Upper lobe of left lung (tissue), 6 donors: ENCODE results near the gene ABT1. TPM values are rescaled to one million over a fixed set of nuclear protein-coding genes. Genes with fewer than 3 reads are reported as not detected.

Experiments
- ATAC-seq, 2 donors: fragments of 200-7000 bp; cut with Tn5 transposase; one replicate each; pipeline ENCODE4 v1.9.1; 2022; ENCODE audit warnings: mild to moderate bottlenecking in 2 of 2, moderate library complexity in 2 of 2; ENCODE audit not compliant: low FRiP score in 2 of 2
- DNase-seq, 2 donors: peaks; one replicate each; pipeline ENCODE4 v3.0.0-alpha.2; 2019 to 2020
- H3K27ac ChIP-seq, 4 donors: fragments of 200-600 bp; sonication (generic); one replicate each; pipeline ENCODE4 v1.5.1; 2016 to 2019
- H3K27me3 ChIP-seq, 4 donors: fragments of 200-600 bp; sonication (generic); one replicate each; pipeline ENCODE4 v1.5.1; 2017 to 2019
- H3K36me3 ChIP-seq, 4 donors: fragments of 200-600 bp; sonication (generic); one replicate each; pipeline ENCODE4 v1.5.1; 2016 to 2019
- H3K4me1 ChIP-seq, 4 donors: fragments of 200-600 bp; sonication (generic); one replicate each; pipeline ENCODE4 v1.5.1; 2018 to 2019
- H3K4me3 ChIP-seq, 4 donors: fragments of 200-600 bp; sonication (generic); one replicate each; pipeline ENCODE4 v1.5.1; 2017 to 2019; ENCODE audit warnings: mild to moderate bottlenecking in 2 of 4, moderate library complexity in 1 of 4
- H3K9me3 ChIP-seq, 4 donors: fragments of 200-600 bp; sonication (generic); one replicate each; pipeline ENCODE4 v1.5.1; 2018 to 2019
- CTCF ChIP-seq, 6 experiments: fragments of 450-650 bp in 4 of 6; fragments of 200-600 bp in 2 of 6; sonication (generic) in 2 of 6; IDR thresholded peaks; one replicate each; pipeline ENCODE4 v1.5.1; 2016 to 2019; ENCODE audit warnings: antibody characterized with exemption in 6 of 6
- EP300 ChIP-seq, 4 donors: sonication (generic); formaldehyde crosslinking; IDR thresholded peaks; one replicate each; pipeline ENCODE4 v1.5.1; 2017; ENCODE audit warnings: antibody characterized with exemption in 4 of 4, control low read depth in 2 of 4
- POLR2A ChIP-seq, 4 donors: fragments of 450-650 bp; IDR thresholded peaks; one replicate each; pipeline ENCODE4 v1.5.1; 2016 to 2017; ENCODE audit warnings: antibody characterized with exemption in 4 of 4, mild to moderate bottlenecking in 2 of 4
- POLR2AphosphoS5 ChIP-seq, 2 donors: sonication (generic); formaldehyde crosslinking; IDR thresholded peaks; one replicate each; pipeline ENCODE4 v1.5.1; 2017; ENCODE audit warnings: antibody characterized with exemption in 2 of 2
- WGBS, 2 donors: methylation state at CpG; one replicate each; pipeline ENCODE4 v1.1.5; 2017 to 2018; 5-methylcytosine and 5-hydroxymethylcytosine counted together
- total RNA-seq, 6 donors: library from RNA; depleted of rRNA in 4 of 6; stranded (reverse); fragments of >200 nt in 4 of 6; gene quantifications; one replicate each; pipeline versions ENCODE4 v1.1.0 to v1.2.1, GENCODE V29; 2016 to 2021
- donor health status: DM: no; HTN: no; CAD: no; lungs with moderate emphysema.
- donor health status: DM: no; HTN: yes; CAD: no; lungs with severe emphysema.

Gene ABT1
- total RNA-seq, 6 donors from 2014 or later: 6.3 to 22.5 (median 15.4) TPM

- peaks cover 10 to 34% (median 17%) of the 10 kb centered on the region in 4 donors for H3K4me1 ChIP-seq
- WGBS, 2 donors: 34 to 41% methylated on average over 20 of the region's 20 CpGs
- ATAC-seq (no peak), DNase-seq (no peak)
- no peaks in the 10 kb centered on the region for H3K9me3 ChIP-seq
- peaks cover 0 to 7% (median 6%) of the 10 kb centered on the region in 4 donors for H3K36me3 ChIP-seq
- no peak overlapping the region for H3K27ac ChIP-seq
- no peak overlapping the region for H3K4me3 ChIP-seq
- peaks cover 0 to 14% (median 0%) of the 10 kb centered on the region in 4 donors for H3K27me3 ChIP-seq
- TF ChIP-seq POLR2A (IDR thresholded peaks at IDR 0.05): no peak
- no peak for TF ChIP-seq EP300 (IDR thresholded peaks at IDR 0.05)
- TF ChIP-seq CTCF (IDR thresholded peaks at IDR 0.05): no peak
- TF ChIP-seq POLR2AphosphoS5 (IDR thresholded peaks at IDR 0.05): no peak
Measured at GRCh38 chr6:26593278-26594130, 3.2 kb upstream of the ABT1 start.

- DNase-seq (no peak), ATAC-seq (no peak)
- TF ChIP-seq EP300 (IDR thresholded peaks at IDR 0.05) (no peak), CTCF (IDR thresholded peaks at IDR 0.05) (no peak), POLR2A (IDR thresholded peaks at IDR 0.05) (no peak), POLR2AphosphoS5 (IDR thresholded peaks at IDR 0.05) (no peak)
- Histone ChIP-seq H3K27me3 (peaks cover 0 to 14% (median 0%) of the 10 kb centered on the region in 4 donors), H3K36me3 (peaks cover 0 to 13% (median 10%) of the 10 kb centered on the region in 4 donors), H3K27ac (no peak overlapping the region), H3K9me3 (no peaks in the 10 kb centered on the region), H3K4me1 (peaks cover 10 to 36% (median 17%) of the 10 kb centered on the region in 4 donors), H3K4me3 (no peak overlapping the region)
- 27 to 30% methylated on average over 6 of the region's 6 CpGs for WGBS, 2 donors
Measured at GRCh38 chr6:26594131-26594498, 2.6 kb upstream of the ABT1 start.

GRCh38 chr6:26594730-26595632, 1.8 kb upstream of the ABT1 start:
- H3K27me3 ChIP-seq: peaks cover 0 to 14% (median 0%) of the 10 kb centered on the region in 4 donors
- H3K9me3 ChIP-seq: no peaks in the 10 kb centered on the region
- peak overlapping the region in 3 of 4 donors; percentile 69 to 93 (median 89) for H3K27ac ChIP-seq
- H3K36me3 ChIP-seq: peaks cover 4 to 22% (median 17%) of the 10 kb centered on the region in 4 donors
- peaks cover 10 to 36% (median 17%) of the 10 kb centered on the region in 4 donors for H3K4me1 ChIP-seq
- DNase-seq: no peak
- WGBS, 2 donors: 25 to 27% methylated on average over 23 of the region's 23 CpGs
- no peak for TF ChIP-seq POLR2A (IDR thresholded peaks at IDR 0.05)
- no peak for TF ChIP-seq CTCF (IDR thresholded peaks at IDR 0.05)
- no peak for TF ChIP-seq POLR2AphosphoS5 (IDR thresholded peaks at IDR 0.05)
- TF ChIP-seq EP300 (IDR thresholded peaks at IDR 0.05): no peak
- ATAC-seq: no peak
- H3K4me3 ChIP-seq: peak overlapping the region in 3 of 4 donors; percentile 81 to 94 (median 86)

GRCh38 chr6:26595669-26596269, 984 bp upstream of the ABT1 start:
- DNase-seq (peak; percentile 96 to 99), ATAC-seq (peak; percentile 94 to 95)
- Histone ChIP-seq H3K9me3 (no peaks in the 10 kb centered on the region), H3K4me3 (peak overlapping the region; percentile 2 to 94 (median 84)), H3K27ac (peak overlapping the region; percentile 69 to 93 (median 87)), H3K4me1 (peaks cover 10 to 36% (median 17%) of the 10 kb centered on the region in 4 donors), H3K36me3 (peaks cover 4 to 27% (median 20%) of the 10 kb centered on the region in 4 donors), H3K27me3 (peaks cover 0 to 14% (median 0%) of the 10 kb centered on the region in 4 donors)
- WGBS, 2 donors: 1 to 3% methylated on average over 17 to 39 of the region's 39 CpGs
- TF ChIP-seq CTCF (IDR thresholded peaks at IDR 0.05) (peak; percentile 86 to 95 (median 92)), POLR2AphosphoS5 (IDR thresholded peaks at IDR 0.05) (peak in 1 of 2 donors; percentile 73), EP300 (IDR thresholded peaks at IDR 0.05) (peak in 1 of 4 donors; percentile 1), POLR2A (IDR thresholded peaks at IDR 0.05) (no peak)
